ENCODE measurements around the gene PRKAG1.

DNA sequence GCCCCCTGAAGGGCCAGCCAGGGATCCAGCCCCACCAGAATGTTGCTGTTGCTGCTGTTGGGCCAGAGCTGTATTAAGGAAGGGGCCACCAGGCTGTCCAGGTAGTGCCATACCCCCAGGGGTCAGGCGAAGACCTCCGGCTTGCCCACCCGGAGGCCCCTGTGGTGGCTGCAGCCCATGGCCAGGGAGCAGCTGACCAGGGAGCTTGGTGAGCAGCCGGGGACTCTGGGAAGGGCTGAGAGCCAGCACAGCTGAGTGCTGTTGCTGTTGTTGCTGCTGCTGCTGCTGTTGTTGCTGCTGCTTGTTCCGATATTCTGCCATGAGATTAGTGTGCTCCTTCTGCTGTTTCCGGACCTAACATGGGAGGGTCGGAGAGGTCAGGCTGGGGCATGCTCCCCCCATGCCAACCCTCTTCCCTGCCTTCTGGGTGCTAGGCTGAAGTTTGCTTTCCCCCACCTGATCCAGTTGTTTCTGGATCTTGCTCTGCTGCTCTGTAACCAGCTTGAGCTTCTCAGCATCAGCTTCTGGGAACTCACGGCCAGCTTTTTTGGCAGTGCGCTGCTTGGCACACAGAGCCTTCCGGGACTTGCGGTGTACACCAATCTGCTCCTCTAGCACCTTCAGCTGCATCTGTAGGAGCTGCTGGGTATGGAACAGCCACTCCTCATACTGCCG is 15.2 kb upstream of the PRKAG1 start:
- TF ChIP-seq, protein P1, sequence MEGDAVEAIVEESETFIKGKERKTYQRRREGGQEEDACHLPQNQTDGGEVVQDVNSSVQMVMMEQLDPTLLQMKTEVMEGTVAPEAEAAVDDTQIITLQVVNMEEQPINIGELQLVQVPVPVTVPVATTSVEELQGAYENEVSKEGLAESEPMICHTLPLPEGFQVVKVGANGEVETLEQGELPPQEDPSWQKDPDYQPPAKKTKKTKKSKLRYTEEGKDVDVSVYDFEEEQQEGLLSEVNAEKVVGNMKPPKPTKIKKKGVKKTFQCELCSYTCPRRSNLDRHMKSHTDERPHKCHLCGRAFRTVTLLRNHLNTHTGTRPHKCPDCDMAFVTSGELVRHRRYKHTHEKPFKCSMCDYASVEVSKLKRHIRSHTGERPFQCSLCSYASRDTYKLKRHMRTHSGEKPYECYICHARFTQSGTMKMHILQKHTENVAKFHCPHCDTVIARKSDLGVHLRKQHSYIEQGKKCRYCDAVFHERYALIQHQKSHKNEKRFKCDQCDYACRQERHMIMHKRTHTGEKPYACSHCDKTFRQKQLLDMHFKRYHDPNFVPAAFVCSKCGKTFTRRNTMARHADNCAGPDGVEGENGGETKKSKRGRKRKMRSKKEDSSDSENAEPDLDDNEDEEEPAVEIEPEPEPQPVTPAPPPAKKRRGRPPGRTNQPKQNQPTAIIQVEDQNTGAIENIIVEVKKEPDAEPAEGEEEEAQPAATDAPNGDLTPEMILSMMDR (IDR thresholded peaks at IDR 0.05), result no peak
- no peak for TF ChIP-seq POLR2A (IDR thresholded peaks at IDR 0.05)
- TF ChIP-seq POLR2AphosphoS5 (IDR thresholded peaks at IDR 0.05), result no peak
- TF ChIP-seq EP300 (IDR thresholded peaks at IDR 0.05), result no peak
